HT1080 (cell line): ENCODE results near the gene AKAP8L. TPM values are rescaled to one million over a fixed set of nuclear protein-coding genes. Genes with fewer than 3 reads are reported as not detected.

Experiments used
- DNase-seq: peaks from one replicate; pipeline ENCODE4 v3.0.0-alpha.2; 2015; ENCODE audit warnings: low read depth
- total RNA-seq: library from RNA; depleted of rRNA; stranded (reverse); fragments of >200 nt; shearing (Covaris generic); gene quantifications from 2 replicates; pipeline ENCODE4 v1.2.3, GENCODE V29; 2014

AKAP8L gene
- total RNA-seq, 1 experiment from 2014 or later: 56.1 TPM

- DNase-seq: peak; percentile 17
Observed at GRCh38 chr19:15448778-15449619, 30.2 kb upstream of the AKAP8L start.

- no peak for DNase-seq
Observed at GRCh38 chr19:15448044-15448777, 29.4 kb upstream of the AKAP8L start.

DNA sequence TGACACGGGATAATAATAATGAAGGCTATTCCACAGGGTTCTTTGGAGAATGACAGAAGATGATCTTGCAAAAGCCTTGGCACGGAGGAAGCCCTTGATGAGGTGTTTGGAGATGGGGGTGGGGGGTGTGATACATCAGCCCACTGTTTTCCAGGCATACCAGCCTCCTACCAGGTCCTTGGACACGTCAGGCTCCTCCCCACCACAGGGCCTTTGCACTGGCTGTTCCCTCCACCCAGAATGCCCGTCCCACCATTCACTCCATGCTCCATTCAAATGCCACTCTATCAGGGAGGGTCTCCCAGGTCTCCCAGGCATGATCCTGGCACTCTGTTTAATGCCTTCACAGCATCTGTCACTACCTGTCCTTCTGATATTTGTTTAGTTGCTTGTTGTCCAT is 28.3 kb upstream of the AKAP8L start:
- no peak for DNase-seq

GRCh38 chr19:15445807-15446376 is 27.1 kb upstream of the AKAP8L start:
- no peak for DNase-seq

- no peak for DNase-seq
Observed at GRCh38 chr19:15445227-15445605, 26.4 kb upstream of the AKAP8L start.

DNA sequence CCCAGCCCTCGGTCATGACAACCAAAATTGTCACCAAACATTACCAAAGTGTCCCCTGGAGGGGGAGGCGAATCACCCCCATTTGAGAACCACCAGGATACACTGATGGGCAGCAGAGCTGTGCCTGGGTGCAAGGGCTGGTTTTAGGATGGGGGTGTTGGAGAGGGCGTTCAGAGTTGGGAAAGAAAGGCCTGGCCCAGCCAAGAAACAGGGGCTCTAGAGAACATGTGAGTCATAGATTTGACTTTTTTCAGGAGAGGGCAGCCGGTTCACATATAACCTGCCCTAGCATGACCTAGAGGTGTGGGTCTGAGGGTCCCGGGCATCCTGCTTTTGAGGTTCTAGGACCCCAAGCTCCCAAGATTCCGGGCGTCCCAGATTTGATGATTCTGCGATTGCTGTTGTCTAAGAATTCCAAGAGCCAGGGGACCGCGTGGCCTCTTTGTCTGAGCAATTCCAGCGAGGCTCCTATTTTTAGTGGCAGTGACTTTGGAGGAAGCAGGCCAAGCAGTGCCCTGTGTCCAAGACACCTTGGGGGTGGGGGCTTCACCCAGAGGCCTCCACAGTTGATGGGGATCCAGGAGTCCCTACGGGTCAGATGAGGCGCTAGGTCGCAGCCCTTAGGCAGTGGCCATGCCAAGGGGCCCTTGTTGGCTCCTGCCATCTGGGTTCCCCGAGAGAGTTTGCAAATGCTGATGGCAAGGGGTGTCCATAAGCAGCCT is 25.9 kb upstream of the AKAP8L start:
- no peak for DNase-seq

- no peak for DNase-seq
Observed at GRCh38 chr19:15443838-15444237, 25.1 kb upstream of the AKAP8L start.

- no peak for DNase-seq
Observed at GRCh38 chr19:15443325-15443724, 24.5 kb upstream of the AKAP8L start.

GRCh38 chr19:15442142-15442920 is 23.5 kb upstream of the AKAP8L start:
- DNase-seq: no peak

GRCh38 chr19:15441317-15441716 is 22.5 kb upstream of the AKAP8L start:
- no peak for DNase-seq

GRCh38 chr19:15439821-15440641 is 21.2 kb upstream of the AKAP8L start:
- no peak for DNase-seq

- no peak for DNase-seq
Observed at GRCh38 chr19:15439078-15439799, 20.5 kb upstream of the AKAP8L start.

- no peak for DNase-seq
Observed at GRCh38 chr19:15438577-15438976, 19.8 kb upstream of the AKAP8L start.

GRCh38 chr19:15438124-15438496 is 19.3 kb upstream of the AKAP8L start:
- no peak for DNase-seq

- no peak for DNase-seq
Observed at GRCh38 chr19:15437355-15438123, 18.8 kb upstream of the AKAP8L start.

- DNase-seq: no peak
Observed at GRCh38 chr19:15436826-15437110, 18.0 kb upstream of the AKAP8L start.

DNA sequence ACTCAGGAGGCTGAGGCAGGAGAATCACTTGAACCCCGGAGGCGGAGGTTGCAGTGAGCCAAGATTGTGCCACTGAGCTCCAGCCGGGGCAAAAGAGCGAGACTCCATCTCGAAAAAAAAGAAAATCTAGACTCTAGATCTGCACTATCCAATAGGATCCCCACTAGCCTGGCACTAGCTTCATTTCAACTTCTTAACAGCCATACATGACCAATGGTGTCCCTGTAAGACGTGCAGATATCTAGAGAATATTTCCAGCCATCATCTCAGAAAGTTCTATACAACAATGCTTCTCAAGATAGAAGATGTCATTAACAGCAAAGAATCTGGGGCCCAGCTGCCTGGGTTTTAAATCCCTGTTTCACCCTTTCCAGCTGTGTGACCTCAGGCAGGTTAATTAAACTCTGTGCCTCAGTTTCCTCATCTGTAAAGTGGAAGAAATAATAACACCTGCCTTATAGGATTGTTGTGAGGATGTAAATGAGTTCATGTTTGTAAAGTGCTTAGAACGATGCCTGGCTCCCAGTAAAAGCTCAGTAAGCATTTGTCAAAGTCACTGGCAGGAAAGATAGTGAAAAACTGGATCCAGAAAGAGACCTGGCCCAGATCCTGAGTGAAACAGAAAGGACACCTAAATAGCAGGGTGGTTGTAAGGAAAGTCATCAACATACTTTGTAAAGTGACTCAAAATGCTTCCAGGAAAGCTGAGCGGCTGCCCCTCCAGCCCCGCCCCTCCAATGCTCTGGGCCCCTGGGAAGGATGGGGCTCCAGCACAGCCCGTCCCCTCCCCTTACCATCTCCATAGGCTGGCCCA is 17.4 kb upstream of the AKAP8L start:
- DNase-seq: no peak

DNA sequence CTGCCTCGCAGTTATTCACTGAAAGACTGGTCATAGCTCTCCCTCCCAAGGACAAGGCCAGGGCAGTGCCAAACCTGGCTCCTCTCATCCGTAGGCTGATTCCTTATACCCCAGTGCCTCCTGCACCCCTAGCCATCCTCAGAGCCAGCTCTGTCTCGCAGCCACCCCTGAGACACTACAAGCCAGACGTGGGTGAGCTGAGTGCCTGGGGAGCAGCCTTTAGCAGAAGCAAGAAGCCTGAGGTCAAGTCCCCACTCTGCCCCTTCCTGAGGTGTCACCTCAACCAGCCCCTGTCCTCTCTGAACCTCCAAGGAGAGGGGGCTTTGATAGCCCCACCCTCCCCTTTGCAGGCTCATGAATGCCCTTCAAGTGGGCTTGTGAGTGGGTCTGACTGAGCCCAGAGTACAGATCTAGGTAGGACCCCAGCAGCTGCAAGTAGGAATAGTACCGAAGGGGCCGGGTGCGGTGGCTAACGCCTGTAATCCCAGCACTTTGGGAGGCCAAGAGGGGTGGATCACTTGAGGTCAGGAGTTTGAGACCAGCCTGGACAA is 14.8 kb upstream of the AKAP8L start:
- DNase-seq: no peak
